ENCODE results near the gene CACUL1. TPM values are rescaled to one million over a fixed set of nuclear protein-coding genes. Genes with fewer than 3 reads are reported as not detected.

CACUL1 gene
- total RNA-seq, 1 experiment from 2014 or later, result 62.5 TPM

- H3K9me3 ChIP-seq (ENCODE audit: insufficient read depth, low read depth), result no peaks in the 10 kb centered on the region
- intact Hi-C loops (cut with micrococcal nuclease; ENCODE audit: unreplicated experiment), result no loop called here
- peaks cover 28% of the 10 kb centered on the region for H3K27me3 ChIP-seq (ENCODE audit: insufficient read depth, low read depth)
- ChIA-PET CTCF (no interaction called here), POLR2A (ENCODE audit: unreplicated experiment) (no interaction called here)
- TF ChIP-seq CTCF (conservative IDR thresholded peaks at IDR 0.05) (no peak), EZH2 (IDR thresholded peaks at IDR 0.05; ENCODE audit: low read depth) (no peak)
- no peaks in the 10 kb centered on the region for H3K9me2 ChIP-seq (ENCODE audit: insufficient read depth)
- H3K27ac ChIP-seq, result no peak overlapping the region
- H3K4me2 ChIP-seq, result no peak overlapping the region
- DNase-seq, result no peak
- H3F3A ChIP-seq (ENCODE audit: insufficient read depth, low read depth), result no peaks in the 10 kb centered on the region
- no peaks in the 10 kb centered on the region for H3K36me3 ChIP-seq (ENCODE audit: low read depth)
- BruUV-seq (replicated peaks), result no TSS peak
- H4K20me1 ChIP-seq (ENCODE audit: insufficient read depth), result no peaks in the 10 kb centered on the region
- no peak overlapping the region for H2AFZ ChIP-seq
- no peak overlapping the region for H3K4me3 ChIP-seq
- H3K79me2 ChIP-seq (ENCODE audit: low read depth), result no peaks in the 10 kb centered on the region
- no peaks in the 10 kb centered on the region for H3K4me1 ChIP-seq (replicated peaks; ENCODE audit: insufficient read depth)
These were observed 121.0 kb downstream of the CACUL1 start for GRCh38 chr10:118633786-118634185.

GRCh38 chr10:118629211-118629610 lies 125.6 kb downstream of the CACUL1 start:
- H3F3A ChIP-seq (ENCODE audit: insufficient read depth, low read depth), result no peaks in the 10 kb centered on the region

GRCh38 chr10:118628397-118628796 lies 126.4 kb downstream of the CACUL1 start:
- intact Hi-C loops (cut with micrococcal nuclease; ENCODE audit: unreplicated experiment), result no loop called here

More at GRCh38 chr10:118629211-118629610, 125.6 kb downstream of the CACUL1 start:
- no peak for DNase-seq
- Histone ChIP-seq H3K36me3 (ENCODE audit: low read depth) (no peaks in the 10 kb centered on the region), H3K9me3 (ENCODE audit: insufficient read depth, low read depth) (no peaks in the 10 kb centered on the region), H3K79me2 (ENCODE audit: low read depth) (no peaks in the 10 kb centered on the region), H4K20me1 (ENCODE audit: insufficient read depth) (no peaks in the 10 kb centered on the region), H3K4me1 (replicated peaks; ENCODE audit: insufficient read depth) (no peaks in the 10 kb centered on the region), H3K4me3 (no peak overlapping the region), H2AFZ (no peak overlapping the region), H3K27me3 (ENCODE audit: insufficient read depth, low read depth) (peaks cover 25% of the 10 kb centered on the region), H3K27ac (no peak overlapping the region), H3K4me2 (no peak overlapping the region), H3K9me2 (ENCODE audit: insufficient read depth) (no peaks in the 10 kb centered on the region)
- TF ChIP-seq EZH2 (IDR thresholded peaks at IDR 0.05; ENCODE audit: low read depth) (no peak), CTCF (conservative IDR thresholded peaks at IDR 0.05) (no peak)
- intact Hi-C loops (cut with micrococcal nuclease; ENCODE audit: unreplicated experiment), result no loop called here
- ChIA-PET POLR2A (ENCODE audit: unreplicated experiment) (interaction anchor here (0.6 kb wide), 1 partner anchor 1421 kb away, joined by 4 read pairs; no protein-coding TSS in a partner anchor), CTCF (no interaction called here)
- BruUV-seq (replicated peaks), result no TSS peak

More at GRCh38 chr10:118628397-118628796, 126.4 kb downstream of the CACUL1 start:
- no peak for DNase-seq
- POLR2A ChIA-PET (ENCODE audit: unreplicated experiment), result no interaction called here
- Histone ChIP-seq H3K27me3 (ENCODE audit: insufficient read depth, low read depth) (peaks cover 25% of the 10 kb centered on the region), H3K36me3 (ENCODE audit: low read depth) (no peaks in the 10 kb centered on the region), H3K4me3 (no peak overlapping the region), H3F3A (ENCODE audit: insufficient read depth, low read depth) (no peaks in the 10 kb centered on the region), H3K4me2 (no peak overlapping the region), H2AFZ (no peak overlapping the region), H3K27ac (no peak overlapping the region), H3K4me1 (replicated peaks; ENCODE audit: insufficient read depth) (no peaks in the 10 kb centered on the region), H4K20me1 (ENCODE audit: insufficient read depth) (no peaks in the 10 kb centered on the region), H3K9me3 (ENCODE audit: insufficient read depth, low read depth) (no peaks in the 10 kb centered on the region), H3K9me2 (ENCODE audit: insufficient read depth) (no peaks in the 10 kb centered on the region), H3K79me2 (ENCODE audit: low read depth) (no peaks in the 10 kb centered on the region)
- no TSS peak for BruUV-seq (replicated peaks)
- CTCF ChIA-PET, result no interaction called here
- TF ChIP-seq CTCF (conservative IDR thresholded peaks at IDR 0.05), result no peak
- TF ChIP-seq EZH2 (IDR thresholded peaks at IDR 0.05; ENCODE audit: low read depth), result no peak

Measured in PC-9 (cell line).